GM18909 (cell line): ENCODE data around the gene DNHD1.

ENCODE experiments used
- ATAC-seq: cut with Tn5 transposase; IDR thresholded peaks from one replicate; pipeline ENCODE4 v1.9.1; 2021; ENCODE audit warnings: mild to moderate bottlenecking; ENCODE audit not compliant: unreplicated experiment, poor library complexity

The DNHD1 gene

DNA sequence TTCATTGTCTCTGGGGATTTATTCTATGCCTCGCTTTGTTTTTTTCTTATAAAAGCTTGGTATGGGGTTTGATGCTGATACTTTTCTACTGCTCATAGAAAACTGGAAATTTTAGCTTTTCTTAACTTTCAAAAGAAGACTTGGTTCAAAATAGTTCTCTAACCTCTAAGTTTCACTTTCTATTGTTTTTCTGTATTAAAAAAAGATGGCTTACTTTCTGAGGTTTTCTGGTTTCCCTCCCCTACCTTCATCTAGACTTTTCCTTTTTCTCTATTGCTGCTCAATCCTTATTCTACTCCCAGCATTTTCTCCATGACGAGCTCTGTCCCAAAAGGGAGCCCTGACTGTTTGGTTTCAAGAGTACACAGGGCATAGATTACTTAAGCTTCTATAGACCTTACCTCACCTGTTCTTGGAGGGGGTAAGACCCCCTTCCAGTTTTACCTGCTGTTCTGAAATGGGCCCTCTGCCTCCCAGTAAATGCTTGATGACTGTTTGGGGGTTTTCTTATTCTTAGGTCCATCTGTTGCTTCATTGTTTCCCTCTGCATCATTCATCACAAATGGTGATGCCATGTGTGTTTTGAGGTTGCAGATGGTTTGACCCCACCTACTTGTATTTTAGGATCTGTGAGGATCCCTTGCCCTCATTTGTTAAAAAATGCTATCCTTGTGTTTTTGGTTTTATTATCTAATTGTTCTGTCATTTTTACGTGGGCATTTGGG lies 29.5 kb downstream of the DNHD1 start:
- ATAC-seq = no peak

DNA sequence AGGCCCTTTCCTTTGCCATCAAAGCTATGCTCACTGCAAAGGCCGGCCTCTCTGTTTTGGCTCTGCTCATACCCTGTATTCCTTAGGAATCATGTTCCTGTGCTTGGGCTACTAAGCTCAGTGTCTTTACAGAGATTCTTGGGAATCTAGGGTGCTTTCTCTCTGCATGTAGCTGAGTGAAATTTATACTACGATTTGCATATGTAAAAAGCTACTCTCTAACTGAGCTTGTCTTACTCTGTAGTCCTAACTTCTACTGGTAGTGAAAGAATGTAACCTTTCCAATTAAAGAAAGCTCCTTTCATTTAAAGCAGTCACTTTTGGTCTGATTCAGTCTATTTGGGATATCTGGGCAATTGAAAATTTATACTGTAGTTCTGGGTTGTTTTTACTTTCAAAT lies 32.2 kb downstream of the DNHD1 start:
- no peak for ATAC-seq

GRCh38 chr11:6530848-6531247 lies 33.8 kb downstream of the DNHD1 start:
- no peak for ATAC-seq

- ATAC-seq = no peak
Measured at GRCh38 chr11:6531267-6531752, 34.2 kb downstream of the DNHD1 start.

- ATAC-seq = no peak
Measured at GRCh38 chr11:6538456-6538855, 41.4 kb downstream of the DNHD1 start.

DNA sequence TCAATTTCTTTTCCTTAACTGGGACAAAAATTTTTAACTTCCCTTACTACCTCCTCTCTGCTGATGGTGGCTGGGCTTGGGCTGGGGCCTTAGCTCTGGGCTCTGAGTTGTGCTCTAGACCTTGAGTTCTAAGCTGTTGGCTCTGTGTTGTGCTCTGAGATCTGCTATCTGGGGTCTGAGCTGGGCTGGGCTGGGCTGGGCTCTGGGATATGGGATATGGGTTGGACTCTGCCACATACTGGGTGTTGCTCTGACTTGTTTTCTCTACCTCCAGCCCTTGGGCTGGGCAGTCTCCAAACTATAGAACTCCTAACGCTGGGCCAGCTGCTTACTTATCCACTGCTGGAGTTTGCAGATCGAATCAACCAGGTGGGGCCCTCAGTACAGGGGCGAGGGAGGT lies 41.9 kb downstream of the DNHD1 start:
- ATAC-seq = no peak

DNA sequence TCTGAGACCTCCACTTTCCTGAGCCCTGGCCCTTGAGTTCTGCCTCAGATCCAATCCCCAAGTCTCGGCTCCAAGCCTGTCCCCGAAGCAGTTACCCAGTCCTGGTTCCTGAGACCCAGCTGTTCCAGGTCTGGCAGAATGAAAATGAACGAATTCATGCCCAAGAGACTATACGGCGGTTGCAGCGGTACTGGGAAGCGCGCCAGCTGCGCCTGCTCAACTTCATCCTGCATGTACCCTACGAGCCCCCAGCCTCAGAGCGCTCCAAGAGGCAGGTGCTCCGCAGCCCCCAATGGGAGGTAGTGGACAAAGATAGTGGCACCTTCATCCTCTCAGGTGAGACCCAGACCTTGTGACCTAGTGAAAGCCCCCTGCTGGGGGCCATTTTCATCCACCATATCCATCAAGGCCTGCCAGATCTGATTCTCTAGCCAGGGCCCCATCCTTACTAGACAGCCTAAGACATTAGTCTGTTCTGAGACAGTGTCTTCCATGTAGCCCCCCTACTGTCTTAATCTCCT lies 42.7 kb downstream of the DNHD1 start:
- ATAC-seq = no peak

GRCh38 chr11:6541356-6541755 lies 44.3 kb downstream of the DNHD1 start:
- no peak for ATAC-seq

DNA sequence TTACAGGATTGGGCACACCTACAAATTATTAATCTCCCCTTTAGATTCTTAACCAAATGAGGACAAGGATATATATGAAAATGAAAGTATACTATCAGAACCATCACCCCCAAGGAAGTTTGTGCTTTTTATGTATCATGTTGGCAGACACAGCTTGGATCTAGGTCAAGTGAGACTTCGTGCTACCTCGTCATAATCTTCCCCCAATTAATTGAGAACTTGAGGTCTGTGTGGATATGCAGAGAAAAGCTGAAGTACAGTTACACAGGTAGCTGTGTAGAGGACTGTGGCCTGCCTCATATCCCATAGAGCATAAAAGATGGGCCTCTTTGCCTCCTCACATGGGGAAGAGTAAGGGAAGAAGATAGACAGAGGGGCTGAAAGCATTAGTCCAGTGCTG lies 45.6 kb downstream of the DNHD1 start:
- no peak for ATAC-seq

- no peak for ATAC-seq
Measured at GRCh38 chr11:6544921-6545850, 48.1 kb downstream of the DNHD1 start.

DNA sequence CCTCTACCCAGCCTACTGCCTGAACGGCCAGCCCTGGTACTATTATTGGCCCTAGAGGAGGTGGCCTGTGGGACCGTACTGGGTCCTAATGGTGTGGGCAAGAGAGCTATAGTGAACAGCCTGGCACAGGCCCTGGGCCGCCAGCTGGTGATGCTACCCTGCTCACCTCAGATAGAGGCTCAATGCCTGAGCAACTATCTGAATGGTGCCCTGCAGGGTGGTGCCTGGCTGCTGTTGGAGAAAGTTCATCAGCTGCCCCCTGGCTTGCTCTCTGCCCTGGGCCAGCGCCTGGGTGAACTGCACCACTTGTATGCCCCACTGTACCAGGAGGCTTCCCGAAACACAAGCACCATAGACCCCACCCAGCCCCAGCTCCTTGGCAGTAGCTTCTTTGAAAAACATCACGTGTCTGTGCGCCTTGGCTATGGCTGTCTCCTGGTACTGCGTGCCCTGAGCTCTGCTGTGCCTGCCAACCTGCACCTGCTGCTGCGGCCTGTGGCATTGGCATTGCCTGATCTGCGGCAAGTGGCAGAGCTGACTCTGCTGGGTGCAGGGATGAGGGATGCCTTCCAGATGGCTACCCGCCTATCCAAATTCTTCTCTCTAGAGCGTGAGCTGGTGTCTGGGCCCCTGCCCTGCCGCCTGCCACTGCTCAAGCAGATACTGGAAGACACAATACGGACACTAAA lies 49.0 kb downstream of the DNHD1 start:
- no peak for ATAC-seq

DNA sequence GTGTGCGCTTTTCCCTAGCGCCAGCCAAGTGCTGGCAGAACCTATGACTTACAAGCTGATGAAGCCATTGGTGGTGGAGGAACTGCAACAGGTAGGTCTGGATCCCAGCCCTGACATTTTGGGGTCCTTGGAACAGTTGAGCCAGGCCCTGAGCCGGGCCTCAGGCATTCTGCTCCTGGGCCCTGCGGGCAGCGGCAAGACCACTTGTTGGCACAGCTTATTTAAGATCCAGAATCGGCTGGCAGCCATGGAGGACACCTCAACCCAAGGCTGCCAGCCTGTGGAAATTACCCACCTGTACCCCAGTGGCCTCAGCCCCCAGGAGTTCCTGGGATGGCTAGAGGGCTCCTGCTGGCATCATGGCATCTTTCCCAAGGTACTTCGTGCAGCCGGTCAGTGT lies 49.7 kb downstream of the DNHD1 start:
- ATAC-seq = no peak

DNA sequence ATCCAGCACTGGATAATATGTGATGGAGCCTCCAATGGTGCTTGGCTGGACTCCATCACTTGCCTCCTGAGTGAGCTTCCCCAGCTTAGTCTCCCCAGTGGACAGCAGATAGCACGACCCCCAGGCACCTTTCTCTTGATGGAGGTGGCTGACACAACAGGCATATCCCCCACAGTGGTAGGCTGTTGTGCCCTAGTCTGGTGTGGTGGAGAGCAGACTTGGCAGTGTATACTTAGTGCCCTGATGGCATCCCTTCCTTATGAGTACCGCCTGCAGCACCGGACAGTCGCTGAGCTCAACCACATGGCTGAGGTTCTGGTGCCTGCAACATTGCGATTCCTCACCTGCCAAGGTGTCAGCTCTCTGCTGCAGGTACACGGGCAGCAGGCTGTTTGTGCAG lies 50.1 kb downstream of the DNHD1 start:
- no peak for ATAC-seq

DNA sequence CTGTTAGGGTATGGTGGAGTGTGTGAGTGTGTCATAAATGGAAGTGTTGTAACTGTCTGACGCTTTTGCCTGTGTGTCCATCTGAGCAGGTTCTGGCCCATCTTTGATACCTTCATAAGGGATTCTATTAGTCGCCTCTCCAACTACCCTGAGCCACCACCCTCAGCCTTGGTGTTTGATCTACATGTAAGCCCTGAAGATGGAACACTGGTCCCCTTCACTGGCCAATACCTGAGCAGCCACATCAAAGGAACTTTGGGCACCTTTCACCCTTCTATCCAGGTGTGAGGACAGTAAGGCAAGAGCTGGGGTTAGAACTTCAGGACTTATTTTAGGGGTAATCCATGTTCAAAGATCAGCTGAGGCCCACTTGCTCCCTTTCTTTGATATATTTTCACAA lies 51.0 kb downstream of the DNHD1 start:
- ATAC-seq = no peak

DNA sequence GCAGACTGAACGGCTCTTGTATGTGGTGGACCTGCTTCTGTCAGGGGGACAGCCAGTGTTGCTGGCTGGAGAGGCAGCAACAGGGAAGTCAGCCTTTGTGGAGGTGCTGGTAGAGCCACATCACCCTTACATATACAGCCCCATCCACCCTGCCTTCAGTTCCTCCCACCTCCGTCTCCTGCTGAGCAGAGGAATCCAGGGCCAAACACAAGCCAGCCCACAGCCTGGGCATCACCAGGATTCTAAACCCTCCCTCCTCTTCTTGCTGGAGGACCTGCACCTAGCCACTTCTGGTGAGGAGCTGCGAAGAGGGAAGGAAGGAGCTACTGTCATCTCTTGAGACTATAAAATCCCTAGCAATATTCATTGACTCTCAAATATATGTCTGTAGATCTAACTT lies 51.6 kb downstream of the DNHD1 start:
- no peak for ATAC-seq

GRCh38 chr11:6553634-6554033 lies 56.6 kb downstream of the DNHD1 start:
- no peak for ATAC-seq

DNA sequence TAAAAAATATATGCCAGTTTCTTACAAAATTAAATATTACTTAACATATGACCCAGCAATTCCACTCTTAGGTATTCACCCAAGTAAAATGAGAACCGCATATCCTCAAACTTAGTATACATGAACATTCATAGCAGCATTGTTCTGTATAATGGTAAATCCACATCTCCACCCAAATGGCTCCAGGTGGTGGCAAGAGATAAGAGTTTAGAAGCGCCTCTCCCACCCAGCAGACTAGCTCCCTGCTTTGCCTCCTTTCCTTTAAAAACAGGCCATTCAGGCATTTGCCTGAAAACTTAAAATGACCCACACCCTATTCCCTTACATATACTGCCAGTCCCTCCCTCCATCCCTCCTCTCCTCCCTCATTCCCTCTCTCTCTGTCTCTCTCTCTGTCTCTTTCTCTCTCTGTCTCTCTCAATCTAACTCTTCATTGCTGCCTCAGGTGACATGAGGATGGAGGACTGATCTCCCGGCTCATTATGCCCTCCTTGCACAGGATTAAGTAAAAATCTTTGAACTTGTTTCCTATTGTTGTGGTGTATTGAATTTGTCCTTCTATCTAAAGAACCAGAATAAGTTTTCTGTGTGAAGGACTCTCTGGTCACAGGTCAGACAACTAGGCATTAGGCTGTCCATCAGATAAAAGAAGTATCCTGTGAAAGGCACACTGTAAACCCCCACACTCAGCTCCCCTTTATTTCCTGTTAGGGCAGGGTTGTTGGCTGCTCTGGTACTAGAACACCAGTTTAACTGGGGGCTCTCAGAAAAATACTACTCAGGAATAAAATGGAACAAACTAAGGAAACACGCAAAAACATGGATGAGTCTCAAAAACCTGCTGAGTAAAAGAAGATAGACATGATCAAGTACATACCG lies 58.0 kb downstream of the DNHD1 start:
- no peak for ATAC-seq

- no peak for ATAC-seq
Measured at GRCh38 chr11:6556139-6556949, 59.3 kb downstream of the DNHD1 start.

DNA sequence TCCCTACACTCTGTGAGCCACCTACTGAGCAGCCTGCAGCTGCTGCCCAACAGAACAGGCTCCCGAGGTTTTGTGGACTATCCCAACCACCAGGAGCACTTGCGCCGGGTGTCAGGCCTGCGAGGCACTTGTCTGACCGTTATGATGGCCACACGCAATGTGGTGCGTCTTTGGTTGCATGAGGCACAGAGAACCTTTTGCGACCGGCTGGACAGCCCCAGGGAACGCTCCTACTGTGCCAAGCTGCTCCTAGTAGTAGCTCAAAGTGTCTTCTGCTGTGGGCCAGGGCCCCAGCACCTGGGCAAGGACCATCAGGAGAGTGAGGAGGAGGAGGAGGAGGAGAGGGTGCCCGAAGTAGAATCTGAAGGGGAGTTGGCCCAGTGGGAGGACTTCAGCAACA lies 60.0 kb downstream of the DNHD1 start:
- no peak for ATAC-seq
